Activated CD4-positive, alpha-beta T cell treated with anti-CD3 and anti-CD28 coated beads for 24 hours (primary cell): ENCODE measurements around the gene TMEM234.
"Not testable (repeated sequence)": the region's sequence is repeated elsewhere in the genome, so short reads cannot be mapped to it uniquely, and the experiment has no call there.

Experiments
- DNase-seq, 2 donors: peaks; one replicate each; pipeline ENCODE4 v3.0.0-alpha.2; 2020; ENCODE audit warnings: low read depth in 2 of 2

TMEM234 gene

DNA sequence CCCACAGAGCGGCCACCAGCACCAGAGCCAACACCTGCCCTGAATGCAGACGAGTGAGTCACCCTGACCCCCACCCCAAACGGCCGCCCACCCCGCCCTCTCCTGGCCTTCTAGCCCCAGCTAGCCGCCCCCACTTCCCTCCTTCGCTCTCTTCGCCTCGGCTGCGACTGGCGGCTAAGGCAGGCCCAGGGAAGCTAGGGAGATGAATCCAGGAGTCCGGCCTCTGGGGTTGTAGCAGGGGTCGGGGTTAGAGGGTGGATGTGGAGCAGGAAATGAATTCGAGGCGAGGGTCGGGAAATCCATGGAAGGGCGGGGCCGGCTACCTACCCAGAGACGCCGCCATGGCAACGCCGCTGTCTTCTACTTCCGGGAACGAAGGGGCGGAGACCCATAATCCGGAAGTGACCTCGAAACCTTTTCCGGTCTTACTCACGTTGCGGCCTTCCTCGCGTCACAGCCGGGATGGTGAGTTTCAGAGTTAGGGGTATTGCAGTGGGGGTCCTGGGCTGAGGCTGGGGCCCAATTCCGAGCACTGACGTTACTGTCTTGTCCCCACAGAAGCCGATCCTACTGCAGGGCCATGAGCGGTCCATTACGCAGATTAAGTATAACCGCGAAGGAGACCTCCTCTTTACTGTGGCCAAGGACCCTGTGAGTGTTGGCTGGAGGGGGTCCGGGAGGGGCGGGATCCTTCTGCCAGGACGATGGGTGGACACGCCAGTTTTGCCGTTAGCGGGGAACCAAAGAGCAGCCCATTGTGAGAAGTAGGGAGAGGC, at the start of gene TMEM234, which contains the start of gene EIF3I:
TSS of gene TMEM234 (minus strand) at position 374 of the 776 bp plus-strand sequence. CDS start at position 343, 31 bp downstream.
TSS of gene EIF3I (plus strand) at position 428 of the 776 bp plus-strand sequence. CDS start at position 463, 35 bp downstream.
- peak; percentile 82 to 85 for DNase-seq

DNA sequence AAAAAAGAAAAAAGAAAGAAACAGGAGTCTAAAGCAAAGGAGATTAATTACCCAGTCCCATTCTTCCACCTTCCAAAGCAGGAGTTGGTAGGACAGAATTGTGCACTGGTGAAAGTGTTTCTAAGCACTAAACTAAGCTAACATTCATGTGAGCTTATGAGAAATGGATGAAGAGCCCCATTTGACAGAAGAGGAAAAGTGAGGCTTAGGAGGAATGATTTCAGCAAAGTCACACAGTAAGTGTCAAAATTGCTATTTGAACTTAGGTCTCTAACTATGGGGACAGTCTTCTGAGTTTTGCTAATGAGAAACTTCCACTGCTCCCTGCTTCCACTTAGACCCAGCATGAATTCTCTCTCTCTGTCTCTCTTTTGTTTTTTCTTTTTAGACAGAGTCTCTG, 47.6 kb upstream of the TMEM234 start:
- DNase-seq = no peak

DNA sequence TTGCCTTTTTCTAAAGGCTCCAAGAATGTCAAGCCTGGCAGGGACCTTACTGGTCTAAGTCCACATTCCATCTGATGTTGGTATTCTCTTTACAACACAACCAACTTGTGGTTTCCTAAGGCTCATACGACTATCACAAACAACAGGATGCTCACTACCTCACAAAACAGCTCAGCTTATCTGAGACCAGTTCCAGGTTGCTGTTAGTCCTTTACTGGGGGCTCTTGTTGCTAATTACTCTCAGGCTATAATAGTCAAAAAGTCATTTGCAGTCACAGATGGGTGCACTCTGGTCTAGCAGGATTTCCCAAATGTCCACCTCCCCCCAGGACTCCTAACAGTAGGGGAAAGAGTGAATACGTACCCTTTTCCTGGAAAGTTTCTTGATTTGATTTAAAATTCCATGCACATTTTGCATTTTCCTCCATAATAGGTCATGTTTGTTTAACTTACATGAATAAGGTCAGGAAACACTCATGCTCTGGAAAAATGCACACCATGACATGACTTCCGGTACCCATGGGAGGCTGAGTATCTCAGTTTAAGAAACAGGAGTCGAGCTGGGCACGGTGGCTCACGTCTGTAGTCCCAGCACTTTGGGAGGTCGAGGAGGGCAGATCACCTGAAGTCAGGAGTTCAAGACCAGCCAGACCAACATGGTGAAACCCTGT, 44.9 kb upstream of the TMEM234 start:
- no peak for DNase-seq

DNA sequence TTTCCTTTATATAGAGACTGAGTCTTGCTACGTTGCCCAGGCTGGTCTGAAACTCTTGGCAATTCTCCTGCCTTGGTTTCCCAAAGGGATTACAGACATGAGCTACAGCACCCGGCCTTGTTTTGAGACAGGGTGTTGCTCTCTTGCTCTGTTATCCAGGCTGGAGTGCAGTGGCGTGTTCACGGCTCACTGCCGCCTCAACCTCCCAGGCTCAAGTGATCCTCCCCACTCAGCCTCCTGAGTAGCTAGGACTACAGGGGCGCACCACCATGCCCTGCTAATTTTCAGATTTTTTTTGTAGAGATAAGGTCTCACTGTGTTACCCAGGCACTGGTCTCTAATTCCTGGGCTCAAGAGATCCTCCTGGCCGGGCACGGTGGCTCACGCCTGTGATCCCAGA, 43.7 kb upstream of the TMEM234 start:
- DNase-seq = no peak

DNA sequence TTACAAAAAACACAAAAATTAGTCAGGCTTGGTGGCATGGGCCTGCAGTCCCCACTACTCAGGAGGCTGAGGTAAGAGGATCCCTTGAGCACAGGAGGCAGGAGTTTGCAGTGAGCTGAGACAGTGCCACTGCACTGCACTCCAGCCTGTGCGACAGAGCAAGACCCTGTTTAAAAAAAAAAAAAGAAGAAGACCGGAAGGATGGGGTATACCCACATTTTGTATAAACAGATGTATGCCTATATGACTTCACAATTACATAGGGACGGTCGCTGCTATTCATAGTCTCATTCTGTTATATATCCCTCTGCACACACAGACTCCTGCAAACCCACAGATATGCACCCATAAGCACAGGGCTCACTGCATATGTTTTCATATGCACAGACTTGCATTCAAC, 41.6 kb upstream of the TMEM234 start:
- no peak for DNase-seq

DNA sequence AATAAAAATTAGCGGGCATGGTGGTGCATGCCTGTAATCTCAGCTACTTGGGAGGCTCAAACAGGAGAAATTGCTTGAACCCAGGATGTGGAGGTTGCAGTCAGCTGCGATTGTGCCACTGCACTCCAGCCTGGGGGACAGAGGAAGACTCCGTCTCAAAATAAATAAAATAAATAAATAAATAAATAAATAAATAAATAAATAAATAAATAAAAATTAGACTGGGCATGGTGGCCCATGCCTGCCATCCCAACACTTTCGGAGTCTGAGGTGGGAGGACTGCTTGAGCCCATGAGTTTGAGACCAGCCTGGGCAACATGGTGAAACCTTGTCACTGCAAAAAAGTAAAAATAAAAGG, 41.1 kb upstream of the TMEM234 start:
- DNase-seq = not testable (repeated sequence)

DNA sequence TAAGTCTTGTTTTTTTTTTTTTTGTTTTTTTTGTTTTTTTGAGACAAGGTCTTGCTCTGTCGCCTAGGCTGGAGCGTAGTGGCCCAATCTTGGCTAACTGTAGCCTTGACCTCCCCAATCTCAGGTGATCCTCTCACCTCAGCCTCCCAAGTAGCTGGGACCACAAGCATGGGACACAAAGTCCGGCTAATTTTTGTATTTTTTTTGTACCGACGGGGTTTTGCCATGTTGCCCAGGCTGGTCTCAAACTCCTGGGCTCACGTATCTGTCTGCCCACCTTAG, 35.0 kb upstream of the TMEM234 start:
- DNase-seq = no peak

DNA sequence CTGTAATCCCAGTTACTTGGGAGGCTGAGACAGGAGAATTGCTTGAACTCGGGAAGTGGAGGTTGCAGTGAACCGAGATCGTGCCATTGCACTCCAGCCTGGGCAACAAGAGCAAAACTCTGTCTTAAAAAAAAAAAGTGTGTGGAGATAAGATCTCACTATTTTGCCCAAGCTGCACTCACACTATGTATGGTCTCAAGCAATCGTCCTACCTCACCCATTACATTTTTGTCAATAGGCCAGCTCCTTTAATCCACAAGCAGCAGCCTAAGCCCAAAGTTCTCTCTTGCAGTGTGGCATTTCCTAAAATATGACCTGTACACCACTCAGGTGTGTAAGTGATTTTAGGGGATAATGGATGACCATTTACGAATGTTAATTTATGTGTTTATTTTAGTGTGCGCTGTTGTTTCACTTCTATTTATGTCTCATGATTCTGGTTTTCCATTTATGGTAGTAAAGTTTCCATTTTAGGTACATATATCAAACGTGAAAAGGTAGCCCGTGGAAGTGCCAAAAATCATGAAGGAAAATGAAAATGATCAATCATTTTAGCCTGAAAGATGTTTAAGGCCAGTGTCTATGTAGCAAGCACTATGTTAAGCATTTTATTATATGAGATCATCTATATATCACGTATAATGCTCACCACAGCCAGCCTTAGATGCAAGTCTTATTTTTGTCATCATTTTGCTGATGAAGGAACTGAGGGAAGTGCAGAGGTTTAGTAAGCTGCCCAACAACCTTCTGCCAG, 34.5 kb upstream of the TMEM234 start:
- DNase-seq = no peak

DNA sequence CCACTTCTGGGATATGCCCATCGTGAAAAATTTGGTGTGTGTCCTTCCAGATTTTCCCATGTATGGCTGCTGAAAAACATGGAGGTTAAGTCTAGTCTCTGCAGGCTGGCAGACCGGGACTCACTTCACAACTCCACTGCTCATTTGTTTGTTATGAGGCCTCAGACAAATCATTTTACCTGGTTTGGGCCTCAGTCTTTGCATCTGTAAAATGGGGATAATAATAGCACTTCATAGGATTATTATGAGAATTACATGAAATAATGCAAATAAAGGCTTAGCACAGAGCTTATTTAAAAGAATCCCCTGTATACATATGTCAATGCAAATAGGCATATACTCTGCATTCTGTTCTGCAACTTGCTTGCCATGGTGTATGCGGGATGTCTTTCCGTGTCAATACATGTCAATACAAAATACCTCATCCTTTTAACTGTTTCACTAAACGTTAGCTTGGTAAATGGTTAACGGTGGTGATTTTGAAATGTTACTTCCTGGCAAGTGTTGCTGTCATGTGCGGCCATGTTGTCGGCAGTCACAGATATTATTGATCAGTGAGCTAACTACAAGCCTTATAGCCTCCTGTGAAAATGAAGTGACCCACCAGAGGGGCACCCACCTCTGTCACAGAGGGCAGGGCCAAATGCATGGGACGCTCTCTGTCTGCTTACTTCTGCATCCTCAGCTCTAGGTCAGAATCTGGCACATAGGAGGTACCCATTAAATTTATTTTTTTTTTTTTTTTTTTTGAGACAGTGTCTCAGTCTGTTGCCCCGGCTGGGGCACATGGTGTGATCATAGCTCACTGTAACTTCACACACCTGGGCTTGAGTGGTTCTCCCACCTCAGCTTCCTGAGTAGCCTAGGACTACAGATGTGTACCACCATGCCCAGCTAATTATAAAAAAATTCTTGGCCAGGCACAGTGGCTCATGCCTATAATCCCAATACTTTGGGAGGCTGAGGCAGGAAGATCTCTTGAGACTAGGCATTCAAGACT, 33.2 kb upstream of the TMEM234 start:
- DNase-seq = no peak

DNA sequence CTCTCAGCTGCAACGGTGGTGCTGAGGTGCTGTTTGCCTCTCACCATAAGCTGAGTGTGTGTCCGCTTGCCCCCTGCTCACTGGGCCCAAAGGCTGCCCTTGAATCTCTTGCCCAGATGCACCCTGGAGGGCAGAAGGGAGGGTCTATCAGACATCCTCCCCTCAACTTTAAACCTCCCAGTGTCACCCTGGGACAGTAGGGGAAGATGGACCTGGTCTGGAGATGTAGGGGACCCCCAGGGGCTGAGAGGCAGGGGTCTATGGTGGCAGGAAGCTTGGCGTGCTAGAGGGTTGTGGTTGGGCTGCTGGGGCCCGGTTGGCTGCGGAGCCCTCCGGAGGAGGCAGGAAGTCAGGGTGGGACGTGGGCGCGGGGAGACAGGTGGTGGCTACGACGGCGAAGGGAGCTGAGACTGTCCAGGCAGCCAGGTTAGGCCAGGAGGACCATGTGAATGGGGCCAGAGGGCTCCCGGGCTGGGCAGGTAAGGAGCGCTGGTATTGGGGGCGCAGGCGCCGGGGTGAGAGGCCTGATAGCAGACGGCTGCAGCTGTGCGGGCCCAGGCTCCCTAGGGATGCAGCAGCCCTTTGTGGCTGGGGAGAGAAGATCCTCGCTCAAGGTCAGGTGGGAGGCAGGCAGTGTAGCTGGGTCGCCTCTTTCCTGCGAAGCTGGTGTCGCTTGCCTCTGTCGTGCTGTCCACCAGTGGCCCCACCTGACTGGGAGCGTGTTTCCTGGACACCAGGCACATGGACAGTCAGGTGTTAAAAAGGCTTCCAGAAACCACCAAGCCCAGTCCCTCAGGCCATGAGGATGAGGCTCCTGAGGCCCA, 29.0 kb upstream of the TMEM234 start, which contains the start of gene LCK:
TSS of gene LCK (plus strand) at position 373 of the 824 bp plus-strand sequence. CDS start 23,065 bp downstream, outside the sequence.
- peak; percentile 50 to 56 for DNase-seq

DNA sequence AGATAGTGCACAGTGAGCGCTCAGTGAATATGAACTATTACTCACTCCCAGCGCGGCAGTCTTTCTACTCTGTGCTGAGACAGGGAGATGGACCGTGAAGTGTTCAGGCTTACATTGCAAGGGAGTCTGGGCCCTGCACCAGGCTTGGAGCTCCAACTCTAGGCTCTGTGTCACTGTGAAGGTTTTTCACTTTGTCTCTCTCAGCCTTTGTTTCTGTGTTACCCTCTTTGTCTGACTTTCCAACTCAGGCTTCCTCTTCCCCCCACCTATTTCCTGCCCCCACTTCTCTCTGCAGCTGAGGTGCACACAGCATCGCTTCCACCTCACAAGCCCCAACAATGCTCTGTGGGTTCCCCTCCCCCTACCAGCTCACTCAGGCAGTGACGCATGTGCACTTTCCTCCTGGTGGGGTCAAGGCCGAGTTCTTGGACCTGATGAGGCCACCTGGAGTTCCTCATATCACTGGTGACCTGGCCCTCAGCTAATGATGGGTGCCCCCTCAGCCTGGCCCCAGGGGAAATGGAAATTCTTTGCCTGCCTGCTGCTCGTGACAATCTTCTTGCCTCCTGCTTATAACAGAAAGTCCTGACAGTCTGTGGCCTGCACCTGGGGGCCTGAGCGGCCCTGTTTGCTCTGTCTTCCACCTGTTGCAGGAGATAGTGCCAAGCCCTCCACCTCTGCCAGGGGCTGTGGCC, 27.8 kb upstream of the TMEM234 start:
- peak; percentile 60 to 63 for DNase-seq

DNA sequence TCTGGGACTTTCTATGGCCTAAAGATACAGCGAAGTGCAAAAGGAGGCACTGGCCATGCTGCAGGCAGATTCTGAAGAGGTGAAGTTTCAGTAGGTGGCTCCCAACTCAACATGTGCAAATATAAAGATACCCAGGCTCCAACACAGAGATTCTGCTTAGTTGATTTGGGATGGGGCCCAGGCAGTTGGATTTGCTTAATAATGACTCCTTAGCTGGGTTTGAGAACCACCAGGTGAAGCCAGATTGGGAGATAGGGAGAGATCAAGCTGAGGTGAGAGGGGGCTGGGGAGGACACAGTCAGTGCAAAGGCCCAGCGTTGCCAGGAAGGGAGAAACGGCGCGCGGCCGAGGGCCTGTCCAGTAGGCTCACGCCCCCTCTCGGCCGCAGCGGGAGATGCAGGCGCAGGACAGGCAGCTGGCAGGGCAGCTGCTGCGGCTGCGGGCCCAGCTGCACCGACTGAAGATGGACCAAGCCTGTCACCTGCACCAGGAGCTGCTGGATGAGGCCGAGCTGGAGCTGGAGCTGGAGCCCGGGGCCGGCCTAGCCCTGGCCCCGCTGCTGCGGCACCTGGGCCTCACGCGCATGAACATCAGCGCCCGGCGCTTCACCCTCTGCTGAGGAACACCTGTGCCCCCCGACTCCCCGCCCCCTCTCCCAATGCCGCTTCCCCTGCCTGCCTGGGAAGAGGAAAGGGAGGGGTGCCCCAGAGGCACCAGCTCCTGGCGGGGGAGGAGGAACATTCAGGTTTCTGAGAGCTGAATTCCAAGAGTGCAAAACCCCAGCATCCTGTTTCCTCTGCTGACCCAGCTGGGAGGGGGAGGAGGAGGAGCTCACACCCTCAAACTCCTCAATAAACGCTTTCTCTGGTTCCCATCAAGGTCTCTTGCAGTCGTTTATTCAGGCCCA, 26.1 kb upstream of the TMEM234 start:
- peak; percentile 64 to 84 for DNase-seq

DNA sequence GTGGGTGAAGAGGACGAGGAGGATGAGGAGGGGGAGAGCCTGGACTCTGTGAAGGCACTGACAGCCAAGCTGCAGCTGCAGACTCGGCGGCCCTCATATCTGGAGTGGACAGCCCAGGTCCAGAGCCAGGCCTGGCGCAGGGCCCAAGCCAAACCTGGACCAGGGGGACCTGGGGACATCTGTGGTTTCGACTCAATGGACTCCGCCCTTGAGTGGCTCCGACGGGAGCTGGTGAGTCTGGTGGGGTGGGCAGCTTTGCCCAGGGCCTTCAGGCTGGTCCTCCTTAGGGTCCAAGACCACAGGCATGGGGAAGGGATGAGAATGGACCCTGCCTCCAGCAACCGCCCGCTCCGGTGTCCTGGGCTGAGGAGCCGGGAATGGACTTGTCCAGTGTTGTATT, 25.3 kb upstream of the TMEM234 start:
- no peak for DNase-seq

DNA sequence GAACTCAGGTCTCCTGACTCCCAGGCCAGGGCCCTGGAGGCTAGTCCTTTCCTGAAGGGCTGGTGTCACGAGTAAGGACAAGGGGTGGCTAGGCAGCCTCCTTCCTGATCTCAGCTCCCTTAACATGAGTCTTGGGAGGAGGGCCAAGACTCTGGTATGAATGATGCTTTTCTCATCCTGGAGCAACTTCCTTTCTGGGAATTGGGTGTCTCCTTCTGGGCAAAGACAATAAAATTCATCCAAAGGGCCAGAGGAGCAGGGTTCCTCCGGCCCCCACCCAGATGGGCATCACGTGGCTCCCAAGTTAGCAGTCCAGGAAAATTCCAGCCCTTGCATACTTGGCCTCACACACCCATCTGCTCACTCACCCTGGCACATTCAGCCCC, 24.7 kb upstream of the TMEM234 start, which contains the start of gene FAM167B:
TSS of gene FAM167B (plus strand) at position 335 of the 386 bp plus-strand sequence. CDS start 200 bp downstream, outside the sequence.
- DNase-seq = no peak

DNA sequence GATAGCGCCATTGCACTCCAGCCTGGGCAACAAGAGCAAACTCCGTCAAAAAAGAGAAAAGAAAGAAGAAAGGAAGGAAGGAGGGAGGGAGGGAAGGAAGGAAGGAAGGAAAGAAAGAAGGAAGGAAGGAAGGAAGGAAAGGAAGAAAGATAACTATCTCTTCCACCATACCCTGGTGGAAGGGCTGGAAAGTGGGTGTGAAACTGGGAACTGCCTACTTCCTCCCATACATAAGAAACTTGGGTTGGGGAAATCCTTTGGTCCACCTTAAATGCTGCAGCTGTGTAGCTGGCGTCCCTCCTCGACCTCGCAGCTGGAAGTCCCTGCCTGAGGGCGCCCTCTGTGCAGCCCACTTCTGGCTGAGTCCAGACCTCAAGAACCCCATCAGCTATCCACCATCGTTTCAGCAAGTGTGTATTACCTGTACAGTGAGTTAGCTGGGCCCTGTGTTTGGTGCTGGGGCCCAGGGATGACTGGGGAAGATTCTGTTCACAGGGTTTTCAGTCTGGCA, 20.2 kb upstream of the TMEM234 start:
- no peak for DNase-seq

DNA sequence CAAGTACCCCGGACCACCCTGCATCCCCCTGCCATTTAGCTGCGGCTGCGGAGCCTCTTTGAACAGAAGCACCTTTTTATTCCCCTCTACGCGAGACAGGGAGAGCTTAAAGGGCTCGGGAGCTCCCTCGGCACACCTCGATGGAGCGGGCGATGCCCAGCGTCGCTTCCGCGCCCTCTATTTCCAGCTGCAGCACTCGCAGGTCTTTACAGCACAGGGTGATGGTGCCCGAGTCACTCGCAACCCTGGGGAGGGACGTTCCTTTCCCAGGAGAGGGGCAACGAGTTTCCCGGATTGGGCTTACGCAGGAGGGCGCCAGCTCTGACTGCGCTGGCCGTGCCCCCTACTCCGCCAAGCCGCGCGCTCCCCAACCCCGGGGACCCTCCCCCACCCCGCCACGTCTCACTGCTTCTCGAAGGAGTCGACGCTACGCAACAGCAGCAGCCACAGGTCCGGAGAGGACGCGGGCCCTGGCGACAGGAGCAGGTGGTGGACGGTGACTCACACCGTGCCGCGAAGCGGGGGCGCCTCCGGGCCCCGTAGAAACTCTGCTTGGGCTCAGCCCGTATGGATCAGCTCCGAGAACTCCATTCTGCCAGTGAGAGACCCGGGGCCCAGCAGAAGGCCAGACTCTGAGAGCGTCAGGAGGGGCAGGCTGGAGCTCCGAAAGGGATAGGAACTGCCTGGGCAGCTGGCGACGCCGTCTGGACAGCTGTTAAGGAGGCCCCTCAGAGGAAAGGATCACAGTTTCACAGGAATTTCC, 19.0 kb upstream of the TMEM234 start:
- no peak for DNase-seq

DNA sequence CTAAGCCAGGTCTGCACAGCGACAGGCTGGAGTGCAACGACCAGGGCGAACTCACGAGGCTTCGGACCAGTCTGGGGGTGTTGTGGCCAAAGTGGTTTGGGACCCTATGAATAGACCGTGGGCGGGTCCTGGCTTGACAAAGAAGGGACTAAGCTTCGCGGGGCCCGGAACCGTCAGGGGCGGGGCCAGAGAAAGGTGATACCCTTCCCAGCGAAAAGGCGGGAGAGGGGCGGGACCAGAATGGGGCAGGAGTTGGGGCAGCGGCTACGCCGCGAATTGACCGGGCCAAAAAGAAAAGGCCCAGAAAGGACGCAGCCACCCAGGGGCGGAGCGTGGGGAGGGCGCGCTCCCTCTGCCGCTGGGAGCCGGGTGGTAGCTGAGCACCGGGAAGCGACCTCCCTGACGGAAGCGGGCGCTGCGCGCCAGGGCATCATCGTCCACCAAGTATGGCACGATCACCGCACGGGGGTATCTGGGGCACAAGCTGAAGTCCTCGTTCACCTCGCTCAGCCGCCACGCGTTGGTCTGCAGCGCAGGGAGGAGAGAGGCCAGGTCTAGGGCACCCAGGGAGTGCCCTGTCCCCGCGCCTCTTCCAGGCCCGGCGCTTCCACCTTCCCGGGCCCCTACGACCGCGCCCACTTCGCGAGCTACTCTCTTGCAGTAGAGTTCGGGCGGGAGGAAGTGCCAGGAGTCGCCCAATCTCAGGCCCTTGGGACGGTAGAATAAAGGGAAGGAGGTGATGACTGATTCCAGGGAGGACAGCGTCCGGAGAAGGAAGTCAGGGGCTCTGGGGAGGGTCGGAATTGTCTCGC, 18.2 kb upstream of the TMEM234 start:
- no peak for DNase-seq
